ENCODE data around the gene MPPED1.

Gene MPPED1

GRCh38 chr22:43411869-43412807, at the start of gene MPPED1:
Gene MPPED1 (plus strand): TSS chr22:43412014. CDS start chr22:43424986, 12,972 bp downstream.
- DNase-seq (ENCODE audit: low read depth): no peak

GRCh38 chr22:43363315-43364168, 48.3 kb upstream of the MPPED1 start:
- DNase-seq (ENCODE audit: low read depth): no peak

- no peak for DNase-seq (ENCODE audit: low read depth)
Observed at GRCh38 chr22:43364169-43364435, 47.7 kb upstream of the MPPED1 start.

- no peak for DNase-seq (ENCODE audit: low read depth)
Observed at GRCh38 chr22:43365715-43366440, 45.9 kb upstream of the MPPED1 start.

GRCh38 chr22:43370036-43370435, 41.8 kb upstream of the MPPED1 start:
- no peak for DNase-seq (ENCODE audit: low read depth)

GRCh38 chr22:43375951-43376455, 35.8 kb upstream of the MPPED1 start:
- no peak for DNase-seq (ENCODE audit: low read depth)

- no peak for DNase-seq (ENCODE audit: low read depth)
Observed at GRCh38 chr22:43376765-43377547, 34.9 kb upstream of the MPPED1 start.

GRCh38 chr22:43377548-43377895, 34.3 kb upstream of the MPPED1 start:
- no peak for DNase-seq (ENCODE audit: low read depth)

GRCh38 chr22:43377896-43378704, 33.7 kb upstream of the MPPED1 start:
- no peak for DNase-seq (ENCODE audit: low read depth)

GRCh38 chr22:43381693-43382092, 30.1 kb upstream of the MPPED1 start:
- DNase-seq (ENCODE audit: low read depth): no peak

- no peak for DNase-seq (ENCODE audit: low read depth)
Observed at GRCh38 chr22:43384863-43385262, 27.0 kb upstream of the MPPED1 start.

- DNase-seq (ENCODE audit: low read depth): peak; percentile 46
Observed at GRCh38 chr22:43385770-43386641, 25.8 kb upstream of the MPPED1 start.

GRCh38 chr22:43387815-43388214, 24.0 kb upstream of the MPPED1 start:
- no peak for DNase-seq (ENCODE audit: low read depth)

GRCh38 chr22:43388420-43388851, 23.4 kb upstream of the MPPED1 start:
- DNase-seq (ENCODE audit: low read depth): peak; percentile 16

- DNase-seq (ENCODE audit: low read depth): no peak
Observed at GRCh38 chr22:43389227-43389836, 22.5 kb upstream of the MPPED1 start.

GRCh38 chr22:43390166-43390565, 21.6 kb upstream of the MPPED1 start:
- no peak for DNase-seq (ENCODE audit: low read depth)

- no peak for DNase-seq (ENCODE audit: low read depth)
Observed at GRCh38 chr22:43390872-43391271, 20.9 kb upstream of the MPPED1 start.

GRCh38 chr22:43391306-43391705, 20.5 kb upstream of the MPPED1 start:
- DNase-seq (ENCODE audit: low read depth): no peak

GRCh38 chr22:43392385-43392989, 19.3 kb upstream of the MPPED1 start:
- no peak for DNase-seq (ENCODE audit: low read depth)
